Cardiac fibroblast (primary cell): ENCODE results near the gene PRKAG3.
"Not testable (repeated sequence)": the region's sequence is repeated elsewhere in the genome, so short reads cannot be mapped to it uniquely, and the experiment has no call there.

Source experiments
- DNase-seq, 2 donors: peaks; one replicate each; pipeline versions ENCODE4 v3.0.0 to v3.0.0-alpha.2; 2010; ENCODE audit warnings: low read depth in 2 of 2
- H3K4me3 ChIP-seq, 2 donors: replicated peaks in 1 of 2; 1 replicate in 1 of 2; 2 replicates in 1 of 2; pipeline ENCODE4 v1.5.1; 2011; ENCODE audit warnings: low read depth in 2 of 2, low read length in 2 of 2, mild to moderate bottlenecking in 2 of 2, moderate library complexity in 1 of 2
- TF ChIP-seq, protein P1 (sequence below): IDR thresholded peaks from one replicate; pipeline ENCODE4 v1.5.1; 2011; ENCODE audit warnings: low read depth, mild to moderate bottlenecking, low read length, inconsistent platforms

Gene PRKAG3

GRCh38 chr2:218853766-218854165 lies 22.2 kb upstream of the PRKAG3 start:
- TF ChIP-seq, protein P1, sequence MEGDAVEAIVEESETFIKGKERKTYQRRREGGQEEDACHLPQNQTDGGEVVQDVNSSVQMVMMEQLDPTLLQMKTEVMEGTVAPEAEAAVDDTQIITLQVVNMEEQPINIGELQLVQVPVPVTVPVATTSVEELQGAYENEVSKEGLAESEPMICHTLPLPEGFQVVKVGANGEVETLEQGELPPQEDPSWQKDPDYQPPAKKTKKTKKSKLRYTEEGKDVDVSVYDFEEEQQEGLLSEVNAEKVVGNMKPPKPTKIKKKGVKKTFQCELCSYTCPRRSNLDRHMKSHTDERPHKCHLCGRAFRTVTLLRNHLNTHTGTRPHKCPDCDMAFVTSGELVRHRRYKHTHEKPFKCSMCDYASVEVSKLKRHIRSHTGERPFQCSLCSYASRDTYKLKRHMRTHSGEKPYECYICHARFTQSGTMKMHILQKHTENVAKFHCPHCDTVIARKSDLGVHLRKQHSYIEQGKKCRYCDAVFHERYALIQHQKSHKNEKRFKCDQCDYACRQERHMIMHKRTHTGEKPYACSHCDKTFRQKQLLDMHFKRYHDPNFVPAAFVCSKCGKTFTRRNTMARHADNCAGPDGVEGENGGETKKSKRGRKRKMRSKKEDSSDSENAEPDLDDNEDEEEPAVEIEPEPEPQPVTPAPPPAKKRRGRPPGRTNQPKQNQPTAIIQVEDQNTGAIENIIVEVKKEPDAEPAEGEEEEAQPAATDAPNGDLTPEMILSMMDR, result no peak
- no peak overlapping the region for H3K4me3 ChIP-seq
- DNase-seq, result peak; percentile 24 to 43

- no peak overlapping the region for H3K4me3 ChIP-seq
- TF ChIP-seq, protein P1, result peak; percentile 76
- peak; percentile 67 to 75 for DNase-seq
Measured at GRCh38 chr2:218852911-218853667, 21.5 kb upstream of the PRKAG3 start.

- DNase-seq, result no peak
- H3K4me3 ChIP-seq, result no peak overlapping the region
- TF ChIP-seq, protein P1, result no peak
Measured at GRCh38 chr2:218851286-218851685, 19.7 kb upstream of the PRKAG3 start.

GRCh38 chr2:218850796-218851195 lies 19.2 kb upstream of the PRKAG3 start:
- H3K4me3 ChIP-seq, result no peak overlapping the region
- TF ChIP-seq, protein P1, result no peak
- no peak for DNase-seq

GRCh38 chr2:218849721-218850120 lies 18.1 kb upstream of the PRKAG3 start:
- peak in 1 of 2 donors; percentile 25 for DNase-seq
- H3K4me3 ChIP-seq, result no peak overlapping the region
- TF ChIP-seq, protein P1, result no peak

DNA sequence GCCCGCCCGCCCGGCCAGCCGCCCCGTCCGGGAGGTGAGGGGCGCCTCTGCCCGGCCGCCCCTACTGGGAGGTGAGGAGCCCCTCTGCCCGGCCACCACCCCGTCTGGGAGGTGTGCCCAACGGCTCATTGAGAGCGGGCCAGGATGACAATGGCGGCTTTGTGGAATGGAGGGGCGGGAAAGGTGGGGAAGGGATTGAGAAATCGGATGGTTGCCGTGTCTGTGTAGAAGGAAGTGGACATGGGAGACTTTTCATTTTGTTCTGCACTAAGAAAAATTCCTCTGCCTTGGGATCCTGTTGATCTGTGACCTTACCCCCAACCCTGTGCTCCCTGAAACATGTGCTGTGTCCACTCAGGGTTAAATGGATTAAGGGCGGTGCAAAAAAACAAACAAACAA lies 15.4 kb upstream of the PRKAG3 start:
- not testable (repeated sequence) for DNase-seq, H3K4me3 ChIP-seq

DNA sequence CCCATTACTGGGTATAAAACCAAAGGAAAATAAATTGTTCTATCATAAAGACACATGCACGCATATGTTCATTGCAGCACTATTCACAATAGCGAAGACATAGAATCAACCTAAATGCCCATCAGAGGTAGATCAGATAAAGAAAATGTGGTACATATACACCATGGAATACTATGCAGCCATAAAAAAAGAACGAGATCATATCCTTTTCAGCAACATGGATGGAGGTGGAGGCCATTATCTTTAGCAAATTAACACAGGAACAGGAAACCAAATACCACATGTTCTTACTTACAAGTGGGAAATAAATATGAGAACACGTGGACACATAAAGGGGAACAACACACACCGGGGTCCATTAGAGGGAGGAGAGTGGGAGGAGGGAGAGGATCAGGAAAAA lies 12.7 kb upstream of the PRKAG3 start:
- DNase-seq, H3K4me3 ChIP-seq: not testable (repeated sequence)

DNA sequence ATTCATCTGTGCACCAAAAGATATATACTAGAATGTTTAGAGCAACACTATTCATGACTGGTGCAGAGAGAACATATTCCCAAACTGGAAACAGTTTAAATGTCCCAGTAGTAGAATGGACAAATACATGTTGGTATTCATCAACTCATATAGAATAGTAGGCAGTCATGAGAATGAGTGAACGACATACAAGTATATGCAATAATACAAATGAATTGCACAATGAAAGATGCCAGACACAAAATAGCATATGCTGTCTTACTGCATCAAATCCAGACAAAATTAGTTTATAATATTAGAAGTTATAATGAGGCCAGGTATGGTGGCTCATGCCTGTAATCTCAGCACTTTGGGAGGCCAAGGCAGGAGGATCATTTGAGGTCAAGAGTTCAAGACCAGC lies 8.3 kb upstream of the PRKAG3 start:
- TF ChIP-seq, protein P1, result no peak
- no peak overlapping the region for H3K4me3 ChIP-seq
- DNase-seq, result peak; percentile 12 to 16
